HepG2 (cell line): ENCODE data around the gene TRAPPC1. TPM values are rescaled to one million over a fixed set of nuclear protein-coding genes. Genes with fewer than 3 reads are reported as not detected.

Experiments used
- CEBPG ChIP-seq: IDR thresholded peaks from 2 replicates; pipeline ENCODE4 v1.6.1; 2016
- EZH2 ChIP-seq: conservative IDR thresholded peaks from 2 replicates; pipeline ENCODE4 v1.6.1; 2012; ENCODE audit warnings: mild to moderate bottlenecking, low read depth, low read length, moderate library complexity
- GLI4 ChIP-seq: sonication (generic); formaldehyde crosslinking; IDR thresholded peaks from 2 replicates; pipeline ENCODE4 v1.5.1; 2020; ENCODE audit warnings: missing genetic modification reagents, mild to moderate bottlenecking, moderate library complexity, borderline replicate concordance
- GTF3A ChIP-seq: sonication (generic); formaldehyde crosslinking; conservative IDR thresholded peaks from 2 replicates; pipeline ENCODE4 v1.4.0; 2020; ENCODE audit warnings: mild to moderate bottlenecking, missing genetic modification reagents
- SKI ChIP-seq: fragments of 450-650 bp; IDR thresholded peaks from one replicate; pipeline ENCODE4 v1.6.1; 2018; ENCODE audit warnings: mild to moderate bottlenecking; ENCODE audit not compliant: partially characterized antibody
- TBP ChIP-seq: sonication (generic); formaldehyde crosslinking; IDR thresholded peaks from 2 replicates; pipeline ENCODE4 v1.5.0; 2020; ENCODE audit warnings: missing genetic modification reagents
- TFDP2 ChIP-seq: sonication (generic); formaldehyde crosslinking; IDR thresholded peaks from 2 replicates; pipeline ENCODE4 v1.4.0; 2020; ENCODE audit warnings: missing genetic modification reagents
- UBTF ChIP-seq: sonication (generic); formaldehyde crosslinking; IDR thresholded peaks from 2 replicates; pipeline ENCODE4 v1.4.0; 2020; ENCODE audit warnings: mild to moderate bottlenecking, missing genetic modification reagents
- ZBTB10 ChIP-seq: sonication (generic); formaldehyde crosslinking; IDR thresholded peaks from 2 replicates; pipeline ENCODE4 v1.4.0; 2020; ENCODE audit warnings: missing genetic modification reagents, borderline replicate concordance
- ZFP36 ChIP-seq: fragments of 150-350 bp; IDR thresholded peaks from 2 replicates; pipeline ENCODE4 v1.6.1; 2018; ENCODE audit warnings: borderline replicate concordance, low read length, low read depth; ENCODE audit not compliant: partially characterized antibody
- ZNF326 ChIP-seq: sonication (generic); formaldehyde crosslinking; IDR thresholded peaks from 2 replicates; pipeline ENCODE4 v1.4.0; 2020; ENCODE audit warnings: missing genetic modification reagents, borderline replicate concordance
- ZNF343 ChIP-seq: sonication (generic); formaldehyde crosslinking; IDR thresholded peaks from 2 replicates; pipeline ENCODE4 v1.4.0; 2020; ENCODE audit warnings: mild to moderate bottlenecking, missing genetic modification reagents
- ZNF577 ChIP-seq: sonication (generic); formaldehyde crosslinking; IDR thresholded peaks from 2 replicates; pipeline ENCODE4 v1.4.0; 2020; ENCODE audit warnings: mild to moderate bottlenecking, low read depth, missing genetic modification reagents, borderline replicate concordance
- ZNF616 ChIP-seq: sonication (generic); formaldehyde crosslinking; IDR thresholded peaks from 2 replicates; pipeline ENCODE4 v1.5.0; 2020; ENCODE audit warnings: low read depth, mild to moderate bottlenecking, missing genetic modification reagents
- polyA plus RNA-seq, 8 experiments: library from polyadenylated mRNA; depleted of rRNA in 3 of 8; stranded (reverse) in 7 of 8; unstranded in 1 of 8; fragments of >200 nt; fragmentation: Illumina TruSeq in 4 of 8; extraction: Trizol in 4 of 8; gene quantifications; 2 replicates each; pipeline versions ENCODE4 v1.2.1 to v1.2.3, GENCODE V29; 2011 to 2016; ENCODE audit warnings: low read depth in 4 of 8, missing spikeins in 1 of 8, mixed read lengths in 1 of 8; ENCODE audit not compliant: insufficient read depth in 1 of 8
- total RNA-seq, 5 experiments: library from RNA; depleted of rRNA; stranded (reverse); fragments of >200 nt; fragmentation: Illumina TruSeq; extraction: Trizol; gene quantifications; 2 replicates each; pipeline ENCODE4 v1.2.3, GENCODE V29; 2016; ENCODE audit warnings: low read depth in 1 of 5

The TRAPPC1 gene
- total and polyA plus RNA-seq, 2 of the 13 experiments (the other 11 are each of a cell fraction or from before 2014, with no cell fraction given) = 28.1 to 44.9 TPM

- no peak for TF ChIP-seq ZFP36
- TF ChIP-seq ZNF577 (CRISPR knock-in tag) = no peak
- no peak for TF ChIP-seq SKI
- TF ChIP-seq GLI4 (CRISPR knock-in tag) = no peak
- TF ChIP-seq TBP (CRISPR knock-in tag) = no peak
- TF ChIP-seq EZH2 = no peak
- TF ChIP-seq ZNF326 = no peak
- TF ChIP-seq UBTF (CRISPR knock-in tag) = no peak
- peak; percentile 93 for TF ChIP-seq TFDP2 (CRISPR knock-in tag)
- peak; percentile 66; the same call in 1 of the 2 replicates for TF ChIP-seq ZBTB10 (CRISPR knock-in tag)
- TF ChIP-seq ZNF616 (CRISPR knock-in tag) = peak; percentile 92
- no peak for TF ChIP-seq GTF3A (CRISPR knock-in tag)
- no peak for TF ChIP-seq CEBPG (CRISPR knock-in tag)
- peak; percentile 58; the same call in 1 of the 2 replicates for TF ChIP-seq ZNF343 (CRISPR knock-in tag)
These were observed 15.9 kb downstream of the TRAPPC1 start, which contains the start of gene RNF227 (continued) for GRCh38 chr17:7915611-7916384.
